Effector memory CD8-positive, alpha-beta T cell (primary cell): ENCODE measurements around the gene TUBA3C.
"Not testable (repeated sequence)": the region's sequence is repeated elsewhere in the genome, so short reads cannot be mapped to it uniquely, and the experiment has no call there.

Experiments
- ATAC-seq: fragments of 150-1000 bp; cut with Tn5 transposase; replicated peaks from 2 replicates; pipeline ENCODE4 v1.10.0; 2021; ENCODE audit warnings: mild to moderate bottlenecking, moderate library complexity
- DNase-seq, 3 experiments: peaks; one replicate each; pipeline ENCODE4 v3.0.0; 2021
- H3K27ac Mint-ChIP-seq, 2 donors: one replicate each; pipeline ENCODE4 v1.8.0; 2022; ENCODE audit warnings: mild to moderate bottlenecking in 2 of 2, mixed read lengths in 2 of 2, moderate library complexity in 2 of 2
- H3K27me3 Mint-ChIP-seq, 2 donors: one replicate each; pipeline ENCODE4 v1.8.0; 2022; ENCODE audit warnings: mixed read lengths in 2 of 2
- H3K36me3 Mint-ChIP-seq: one replicate; pipeline ENCODE4 v1.8.0; 2022; ENCODE audit warnings: mild to moderate bottlenecking, moderate library complexity, mixed read lengths; ENCODE audit not compliant: insufficient read depth
- H3K4me1 Mint-ChIP-seq, 2 donors: one replicate each; pipeline ENCODE4 v1.8.0; 2022; ENCODE audit warnings: low read depth in 2 of 2, mixed read lengths in 2 of 2
- H3K4me3 Mint-ChIP-seq, 2 donors: one replicate each; pipeline ENCODE4 v1.8.0; 2022; ENCODE audit warnings: mild to moderate bottlenecking in 2 of 2, mixed read lengths in 2 of 2, moderate library complexity in 2 of 2
- H3K9me3 Mint-ChIP-seq, 2 donors: one replicate each; pipeline ENCODE4 v1.8.0; 2022; ENCODE audit warnings: mixed read lengths in 2 of 2
- total RNA-seq, 9 experiments: gene quantifications; one replicate each; lab custom pipeline; 2026; lab: John Stamatoyannopoulos, UW

Gene TUBA3C
- 0 reads per million in 9 experiments for total RNA-seq

DNA sequence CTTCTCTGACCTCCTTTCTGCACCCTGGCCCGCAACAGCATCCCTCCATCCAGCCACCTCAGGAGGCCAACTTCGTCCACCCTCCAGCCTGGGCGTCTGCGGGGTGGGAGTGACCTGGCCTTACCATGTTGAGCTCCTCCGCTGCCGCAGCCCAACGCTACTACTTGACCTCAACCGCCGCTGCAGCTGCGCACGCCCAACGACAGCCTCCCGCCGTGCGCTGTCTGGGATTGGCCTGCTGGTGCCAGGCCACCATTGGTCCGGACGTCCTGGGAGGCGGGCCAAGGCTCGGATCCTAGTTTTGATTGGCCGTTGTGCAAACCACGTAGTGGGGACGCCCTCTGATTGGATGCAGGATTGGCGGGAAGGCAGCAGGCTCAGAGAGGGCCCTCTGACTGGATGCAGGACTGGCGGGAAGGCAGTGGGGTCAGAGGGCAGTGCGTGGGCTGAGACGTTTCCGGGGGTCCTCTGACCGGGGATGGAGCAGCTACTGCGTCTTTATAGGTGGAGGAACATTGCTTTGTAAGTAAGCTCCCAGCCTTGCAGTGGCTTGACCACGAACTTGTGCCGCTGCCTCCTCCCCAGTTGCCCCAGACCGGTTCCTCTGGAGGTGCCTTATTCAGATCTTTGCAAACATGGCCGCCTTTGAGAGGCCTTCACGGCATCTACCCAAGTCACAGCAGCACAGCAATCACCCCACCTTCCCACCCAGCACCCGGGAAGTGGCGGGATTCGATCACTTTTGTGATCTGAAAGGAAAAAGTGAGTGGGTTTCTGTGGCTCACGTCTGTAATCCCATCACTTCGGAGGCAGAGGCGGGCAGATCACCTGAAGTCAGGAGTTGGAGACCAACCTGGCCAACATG lies at the start of gene TUBA3C:
Gene TUBA3C, minus strand, starts transcription at position 204 of the 865 bp plus-strand sequence. Its CDS starts 77 bp downstream, at position 127.
- Mint-ChIP-seq H3K27me3 (no peaks in the 10 kb centered on the region), H3K36me3 (peaks cover 3% of the 10 kb centered on the region), H3K27ac (no peak within 1 kb of the TSS), H3K9me3 (peaks cover 2 to 6% of the 10 kb centered on the region in 2 donors), H3K4me3 (no peak within 1 kb of the TSS), H3K4me1 (peaks cover 0 to 2% of the 10 kb centered on the region in 2 donors)
- DNase-seq (no peak), ATAC-seq (no peak)

DNA sequence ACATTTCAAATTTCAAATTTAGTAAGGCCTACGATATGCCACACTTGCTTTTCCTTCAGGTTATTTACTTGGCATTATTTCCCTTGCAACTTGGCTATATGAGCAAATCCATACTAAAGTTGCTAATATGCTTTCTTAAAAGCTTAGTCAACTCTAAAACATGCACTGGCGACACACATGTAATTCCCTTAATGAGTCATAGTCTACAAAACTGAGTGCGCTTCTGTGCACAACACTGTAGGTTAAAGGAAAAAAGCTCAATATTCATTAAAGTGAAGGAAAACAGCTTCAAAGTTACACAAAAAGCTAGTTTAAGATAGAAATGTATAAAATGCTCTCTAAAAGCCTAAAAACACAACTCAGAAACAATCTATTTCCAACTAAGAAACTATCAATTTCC lies 25.8 kb upstream of the TUBA3C start:
- not testable (repeated sequence) for ATAC-seq, H3K4me3 Mint-ChIP-seq

GRCh38 chr13:19192622-19193021 lies 11.0 kb upstream of the TUBA3C start:
- not testable (repeated sequence) for DNase-seq, H3K4me3 Mint-ChIP-seq, H3K36me3 Mint-ChIP-seq, H3K27me3 Mint-ChIP-seq, ATAC-seq, H3K27ac Mint-ChIP-seq, H3K9me3 Mint-ChIP-seq, H3K4me1 Mint-ChIP-seq

More for the DNA sequence above, 25.8 kb upstream of the TUBA3C start:
- not testable (repeated sequence) for H3K27ac Mint-ChIP-seq, DNase-seq, H3K9me3 Mint-ChIP-seq, H3K27me3 Mint-ChIP-seq, H3K36me3 Mint-ChIP-seq, H3K4me1 Mint-ChIP-seq

- H3K4me3 Mint-ChIP-seq, H3K9me3 Mint-ChIP-seq, DNase-seq, H3K27ac Mint-ChIP-seq, H3K27me3 Mint-ChIP-seq, ATAC-seq, H3K4me1 Mint-ChIP-seq, H3K36me3 Mint-ChIP-seq: not testable (repeated sequence)
Observed at GRCh38 chr13:19189911-19190310, 8.3 kb upstream of the TUBA3C start.

DNA sequence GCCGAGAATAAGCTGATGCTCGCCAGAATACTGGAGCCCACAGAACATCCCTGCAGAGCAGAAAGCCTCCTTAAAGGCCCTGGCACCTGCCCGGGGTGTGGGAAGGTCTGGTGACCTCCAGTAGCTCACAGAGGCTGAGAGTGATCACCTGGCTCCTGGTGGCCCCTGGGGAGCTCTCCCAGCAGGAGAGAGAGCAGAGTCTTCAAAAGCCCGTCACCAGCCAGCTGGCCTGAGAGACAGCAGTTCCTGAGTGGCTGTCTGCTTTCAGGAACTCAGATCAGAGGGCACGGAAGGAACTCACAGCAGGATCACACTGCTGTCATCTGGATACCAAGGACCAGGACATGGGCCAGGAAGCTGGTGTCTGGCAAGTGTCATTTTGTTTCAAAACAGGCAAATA lies 7.7 kb upstream of the TUBA3C start:
- not testable (repeated sequence) for H3K27me3 Mint-ChIP-seq, H3K27ac Mint-ChIP-seq, H3K36me3 Mint-ChIP-seq, DNase-seq, ATAC-seq, H3K9me3 Mint-ChIP-seq, H3K4me1 Mint-ChIP-seq, H3K4me3 Mint-ChIP-seq

GRCh38 chr13:19185865-19186645 lies 4.4 kb upstream of the TUBA3C start:
- no peaks in the 10 kb centered on the region for H3K27me3 Mint-ChIP-seq
- ATAC-seq: no peak
- peaks cover 2 to 6% of the 10 kb centered on the region in 2 donors for H3K9me3 Mint-ChIP-seq
- peaks cover 3% of the 10 kb centered on the region for H3K36me3 Mint-ChIP-seq
- peaks cover 0 to 2% of the 10 kb centered on the region in 2 donors for H3K4me1 Mint-ChIP-seq
- DNase-seq: no peak
- H3K4me3 Mint-ChIP-seq: no peak overlapping the region
- no peak overlapping the region for H3K27ac Mint-ChIP-seq

GRCh38 chr13:19185086-19185864 lies 3.7 kb upstream of the TUBA3C start:
- Mint-ChIP-seq H3K27me3 (no peaks in the 10 kb centered on the region), H3K36me3 (peaks cover 3% of the 10 kb centered on the region), H3K4me1 (peaks cover 0 to 2% of the 10 kb centered on the region in 2 donors), H3K4me3 (no peak overlapping the region), H3K27ac (no peak overlapping the region), H3K9me3 (peaks cover 2 to 6% of the 10 kb centered on the region in 2 donors)
- no peak for ATAC-seq
- no peak for DNase-seq

- Mint-ChIP-seq H3K36me3 (peaks cover 3% of the 10 kb centered on the region), H3K27ac (no peak overlapping the region), H3K4me3 (no peak overlapping the region), H3K9me3 (peaks cover 2 to 6% of the 10 kb centered on the region in 2 donors), H3K4me1 (peaks cover 0 to 2% of the 10 kb centered on the region in 2 donors), H3K27me3 (no peaks in the 10 kb centered on the region)
- DNase-seq (no peak), ATAC-seq (no peak)
Observed at GRCh38 chr13:19184176-19184575, 2.6 kb upstream of the TUBA3C start.

DNA sequence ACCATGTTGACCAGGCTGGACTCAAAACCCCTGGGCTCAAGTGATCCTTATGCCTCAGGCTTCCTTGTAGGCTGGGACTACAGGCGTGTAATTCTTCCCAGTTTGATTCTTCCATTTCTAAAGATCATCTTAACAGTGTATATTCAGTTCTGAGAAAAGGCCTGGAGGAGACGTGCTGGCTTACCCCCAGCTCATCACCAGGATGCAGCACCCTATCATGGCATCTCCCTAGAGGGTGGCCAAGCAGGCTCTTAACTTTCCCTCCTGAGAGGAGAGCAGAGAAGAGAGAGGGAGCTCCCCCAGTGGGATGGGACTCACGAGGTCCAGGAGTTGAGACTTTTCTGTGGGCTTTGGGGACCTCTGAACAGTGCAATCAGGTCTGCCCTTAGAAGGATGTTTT lies 2.1 kb upstream of the TUBA3C start:
- Mint-ChIP-seq H3K27ac (no peak overlapping the region), H3K36me3 (peaks cover 3% of the 10 kb centered on the region), H3K4me1 (peaks cover 0 to 2% of the 10 kb centered on the region in 2 donors), H3K27me3 (no peaks in the 10 kb centered on the region), H3K9me3 (peaks cover 2 to 6% of the 10 kb centered on the region in 2 donors), H3K4me3 (no peak overlapping the region)
- no peak for ATAC-seq
- no peak for DNase-seq

DNA sequence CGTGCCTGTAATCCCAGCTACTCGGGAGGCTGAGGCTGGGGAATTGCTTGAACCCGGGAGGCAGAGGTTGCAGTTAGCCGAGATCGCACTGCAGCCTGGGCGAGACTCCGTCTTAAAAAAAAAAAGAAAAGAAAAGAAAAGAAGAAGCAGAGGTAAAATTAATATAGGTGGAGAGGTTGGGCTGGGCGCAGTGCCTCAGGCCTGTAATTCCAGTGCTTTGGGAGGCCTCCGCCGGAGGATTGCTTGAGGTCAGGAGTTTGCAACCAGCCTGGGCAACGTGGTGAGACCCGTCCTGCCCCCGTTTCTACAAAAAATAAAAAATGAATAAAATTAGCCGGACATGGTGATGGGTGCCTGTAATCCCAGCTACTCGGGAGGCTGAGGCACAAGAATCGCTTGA lies 912 bp upstream of the TUBA3C start:
- no peak for ATAC-seq
- no peak overlapping the region for H3K4me3 Mint-ChIP-seq

DNA sequence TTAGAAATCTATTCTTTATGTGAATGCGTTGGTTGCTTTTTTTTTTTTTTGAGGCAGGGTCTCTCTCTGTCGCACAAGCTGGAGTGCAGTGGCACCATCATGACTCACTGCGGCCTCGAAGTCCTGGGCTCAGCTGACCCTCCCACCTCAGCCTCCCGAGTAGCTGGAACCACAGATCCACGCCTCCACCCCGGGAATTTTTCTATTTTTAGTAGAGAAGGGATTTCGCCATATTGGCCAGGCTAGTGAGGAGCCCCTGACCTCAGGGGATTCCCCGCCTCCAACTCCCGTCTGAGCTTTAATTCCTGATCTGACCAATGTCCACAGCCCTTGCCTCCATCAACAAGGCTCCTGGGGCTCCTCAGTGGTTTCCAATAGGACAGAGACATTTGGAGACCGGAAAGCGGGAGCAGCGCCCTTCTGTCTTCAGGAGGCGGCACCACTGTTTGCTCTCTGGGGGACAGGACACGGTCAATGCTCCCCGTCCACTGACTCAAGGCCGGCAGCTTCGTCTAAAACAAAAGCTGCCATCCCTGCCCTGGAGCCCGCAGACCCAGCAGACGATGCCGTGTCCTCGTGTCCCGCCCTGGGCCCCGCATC lies 503 bp downstream of the TUBA3C start:
- ATAC-seq (no peak), DNase-seq (no peak)
- no peak overlapping the region for H3K27ac Mint-ChIP-seq
- peaks cover 3% of the 10 kb centered on the region for H3K36me3 Mint-ChIP-seq
- H3K4me1 Mint-ChIP-seq: peaks cover 0 to 2% of the 10 kb centered on the region in 2 donors
- no peaks in the 10 kb centered on the region for H3K27me3 Mint-ChIP-seq
- peaks cover 2 to 6% of the 10 kb centered on the region in 2 donors for H3K9me3 Mint-ChIP-seq
- H3K4me3 Mint-ChIP-seq: no peak overlapping the region

More for the DNA sequence above, 912 bp upstream of the TUBA3C start:
- Mint-ChIP-seq H3K27ac (no peak overlapping the region), H3K4me1 (peaks cover 0 to 2% of the 10 kb centered on the region in 2 donors), H3K36me3 (peaks cover 3% of the 10 kb centered on the region), H3K27me3 (no peaks in the 10 kb centered on the region), H3K9me3 (peaks cover 2 to 6% of the 10 kb centered on the region in 2 donors)
- no peak for DNase-seq

GRCh38 chr13:19179916-19180315 lies 1.7 kb downstream of the TUBA3C start:
- no peak overlapping the region for H3K4me3 Mint-ChIP-seq
- ATAC-seq (no peak), DNase-seq (no peak)
- H3K27ac Mint-ChIP-seq: no peak overlapping the region
- no peaks in the 10 kb centered on the region for H3K27me3 Mint-ChIP-seq
- H3K36me3 Mint-ChIP-seq: peaks cover 3% of the 10 kb centered on the region
- peaks cover 2 to 6% of the 10 kb centered on the region in 2 donors for H3K9me3 Mint-ChIP-seq
- peaks cover 0 to 2% of the 10 kb centered on the region in 2 donors for H3K4me1 Mint-ChIP-seq
